GM18505 (cell line): Measurements from ENCODE around the gene DEK.
"Not testable (repeated sequence)": the region's sequence is repeated elsewhere in the genome, so short reads cannot be mapped to it uniquely, and the experiment has no call there.

Experiments
- ATAC-seq: cut with Tn5 transposase; IDR thresholded peaks from one replicate; pipeline ENCODE4 v1.9.1; 2021; ENCODE audit not compliant: unreplicated experiment
- POLR2A ChIP-seq: IDR thresholded peaks from 4 replicates; pipeline ENCODE4 v1.6.1; 2011; ENCODE audit warnings: borderline replicate concordance; ENCODE audit not compliant: insufficient read depth, insufficient read length; ENCODE audit errors: extremely low read depth

DEK gene

DNA sequence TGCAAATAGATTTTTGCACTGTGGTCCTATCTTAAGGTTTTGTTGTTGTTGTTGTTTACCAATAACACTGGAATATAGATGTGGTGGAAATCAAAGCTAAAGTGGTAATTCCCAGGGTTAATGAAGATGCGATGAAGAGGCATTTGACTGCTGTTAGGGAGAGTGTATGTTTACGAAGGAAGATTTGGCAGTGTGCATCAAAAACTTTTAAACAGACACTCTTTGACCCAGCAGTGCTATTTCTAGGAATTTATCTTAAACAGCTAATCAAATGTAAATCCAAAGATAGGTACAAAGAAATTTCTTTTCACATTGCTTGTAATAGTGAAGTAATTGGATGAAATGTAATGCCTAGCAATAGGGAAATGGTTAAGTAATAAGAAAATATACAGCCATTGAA, 75.1 kb downstream of the DEK start:
- TF ChIP-seq POLR2A, result no peak
- no peak for ATAC-seq

DNA sequence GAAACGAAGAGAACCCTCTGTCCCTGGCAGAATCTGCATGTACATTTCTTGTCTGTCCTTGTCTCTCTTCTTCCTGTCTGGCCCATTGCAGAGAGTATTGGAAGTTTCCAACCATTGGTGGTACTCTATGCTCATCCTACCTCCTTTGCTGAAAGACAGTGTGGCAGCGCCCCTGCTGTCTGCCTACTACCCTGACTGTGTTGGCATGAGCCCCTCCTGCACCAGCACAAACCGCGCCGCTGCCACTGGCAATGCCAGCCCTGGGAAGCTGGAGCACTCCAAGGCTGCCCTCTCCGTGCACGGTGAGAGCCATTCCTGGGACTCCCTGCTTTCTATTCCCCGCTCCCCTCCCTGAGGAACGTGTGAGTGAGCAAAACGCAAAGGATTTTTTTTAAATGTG, 76.6 kb downstream of the DEK start:
- no peak for ATAC-seq
- no peak for TF ChIP-seq POLR2A

DNA sequence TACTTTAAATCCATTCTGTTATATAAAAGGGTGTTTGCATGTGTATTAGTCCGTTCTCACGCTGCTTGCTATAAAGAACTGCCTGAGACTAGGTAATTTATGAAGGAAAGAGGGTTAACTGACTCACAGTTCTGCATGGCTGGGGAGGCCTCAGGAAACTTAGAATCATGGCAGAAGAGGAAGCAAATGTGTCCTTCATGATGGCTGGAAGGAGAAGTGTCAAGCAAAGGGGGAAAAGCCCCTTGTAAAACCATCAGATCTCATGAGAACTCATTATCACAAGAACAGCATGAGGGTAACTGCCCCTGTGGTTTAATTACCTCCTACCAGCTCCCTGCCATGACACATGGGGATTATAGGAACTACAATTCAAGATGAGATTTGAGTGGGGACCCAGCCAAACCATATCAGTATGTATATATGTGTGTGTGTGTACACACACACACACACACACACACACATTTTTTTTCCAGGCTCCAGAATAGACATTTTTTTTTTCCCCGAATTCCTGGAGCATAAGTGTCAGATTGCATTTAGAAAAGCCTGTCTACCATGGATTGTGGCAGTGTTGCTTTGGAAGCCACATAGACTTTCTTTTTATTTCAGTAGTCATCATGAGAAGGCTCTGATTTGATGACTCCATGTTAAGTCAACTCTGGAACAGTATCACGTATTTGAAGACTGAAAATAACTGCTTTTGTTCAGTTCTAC, 77.6 kb downstream of the DEK start:
- ATAC-seq, result no peak
- no peak for TF ChIP-seq POLR2A

DNA sequence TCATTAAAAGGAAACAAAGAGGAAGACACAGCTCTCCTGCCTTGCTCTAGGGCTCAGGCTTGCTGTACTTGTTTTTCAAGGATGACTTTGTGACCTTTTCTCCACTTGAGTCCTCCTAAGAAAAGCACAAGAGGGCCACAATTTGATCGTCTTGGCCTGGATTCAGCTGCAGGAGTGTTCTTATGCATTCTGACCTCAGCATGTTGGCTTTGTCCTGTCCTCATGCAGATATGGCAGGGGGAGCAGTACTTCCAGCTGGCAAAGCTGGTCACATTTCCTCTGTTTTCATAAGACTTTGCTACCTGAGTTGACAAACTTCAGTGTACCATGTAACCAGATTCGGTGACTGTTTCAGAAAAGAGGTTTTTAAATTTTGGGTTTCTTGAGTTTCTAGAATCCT, 78.3 kb downstream of the DEK start:
- ATAC-seq, result no peak
- TF ChIP-seq POLR2A, result no peak

DNA sequence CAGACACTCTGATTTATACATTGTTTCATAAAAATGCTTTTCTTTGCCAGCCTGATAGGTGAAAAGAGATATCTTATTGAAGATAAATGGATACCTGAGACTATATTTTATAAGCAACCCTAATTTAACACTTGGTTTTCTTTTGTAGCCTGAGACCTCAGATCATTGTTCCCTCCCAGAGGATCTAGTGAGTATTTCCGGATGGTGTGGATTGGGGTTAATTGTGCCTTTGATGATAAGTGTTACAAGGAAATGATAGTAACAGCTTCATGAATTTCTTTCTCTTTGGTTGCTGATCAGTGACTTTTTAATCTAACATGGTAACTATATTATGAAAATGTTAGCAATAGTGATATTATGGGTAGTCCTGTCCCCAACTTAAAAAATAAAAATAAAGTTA, 78.7 kb downstream of the DEK start:
- no peak for ATAC-seq

DNA sequence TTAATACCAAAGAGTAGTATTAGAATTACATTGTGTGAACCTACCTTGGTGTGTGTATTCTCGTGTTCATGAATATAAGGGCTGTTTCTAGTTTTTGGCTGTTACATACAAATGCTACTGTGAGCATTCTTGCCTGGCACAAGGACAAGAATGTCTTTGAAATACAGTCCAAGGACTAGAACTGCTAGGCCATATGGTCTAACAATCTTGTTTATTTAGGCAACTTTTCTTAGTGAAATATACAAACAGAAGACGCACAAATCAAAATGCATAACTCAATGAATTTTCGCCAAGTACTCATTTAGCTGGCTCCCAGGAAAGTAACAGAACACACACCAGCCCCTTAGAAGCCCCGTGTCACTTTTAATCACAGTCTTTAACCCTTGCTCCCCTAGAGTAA, 80.6 kb downstream of the DEK start:
- no peak for TF ChIP-seq POLR2A
- ATAC-seq, result no peak

More for the DNA sequence above, 78.7 kb downstream of the DEK start:
- TF ChIP-seq POLR2A, result no peak

DNA sequence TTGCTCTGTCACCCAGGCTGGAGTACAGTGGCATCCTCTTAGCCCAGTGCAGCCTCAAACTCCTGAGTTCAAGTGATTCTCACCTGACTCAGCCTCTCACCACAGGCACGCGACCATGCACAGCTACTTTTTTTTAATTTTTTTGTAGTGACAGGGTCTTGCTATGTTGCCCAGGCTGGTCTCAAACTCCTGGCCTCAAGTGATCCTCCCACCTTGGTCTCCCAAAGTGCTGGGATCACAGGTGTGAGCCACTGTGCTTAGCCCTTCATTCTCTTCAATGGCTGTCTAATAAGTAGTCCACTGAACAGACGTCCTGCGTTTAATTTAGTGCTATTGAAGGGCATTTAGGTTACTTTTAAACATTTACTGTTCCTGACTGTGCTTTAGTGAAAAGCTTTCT, 81.8 kb downstream of the DEK start:
- TF ChIP-seq POLR2A, result no peak
- no peak for ATAC-seq

DNA sequence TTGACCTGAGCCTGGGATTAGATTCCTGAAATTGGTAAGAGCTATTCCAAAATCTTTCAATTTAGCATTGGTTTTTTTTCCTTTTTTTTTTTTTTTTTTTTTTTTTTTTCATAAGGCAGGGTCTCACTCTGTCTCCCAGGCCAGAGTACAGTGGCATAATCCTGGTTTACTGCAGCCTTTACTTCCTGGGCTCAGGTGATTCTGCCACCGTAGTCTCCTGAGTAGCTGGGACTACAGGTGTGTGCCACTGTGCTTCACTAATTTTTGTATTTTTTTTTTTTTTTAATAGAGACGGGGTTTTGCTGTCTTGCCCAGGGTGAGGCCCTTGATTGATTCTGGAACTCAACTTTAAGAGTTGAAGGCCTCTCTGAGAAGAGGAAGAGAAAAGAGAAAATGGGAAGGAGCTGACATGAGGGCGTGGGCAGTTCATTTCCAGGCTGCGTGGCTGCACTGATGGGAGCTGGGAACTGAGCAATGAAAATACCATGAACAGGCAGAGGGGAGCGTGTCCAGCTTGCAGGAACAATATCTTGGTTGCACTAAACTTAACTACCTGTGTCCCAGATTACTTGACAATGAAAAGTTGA, 84.5 kb downstream of the DEK start:
- no peak for TF ChIP-seq POLR2A
- no peak for ATAC-seq

DNA sequence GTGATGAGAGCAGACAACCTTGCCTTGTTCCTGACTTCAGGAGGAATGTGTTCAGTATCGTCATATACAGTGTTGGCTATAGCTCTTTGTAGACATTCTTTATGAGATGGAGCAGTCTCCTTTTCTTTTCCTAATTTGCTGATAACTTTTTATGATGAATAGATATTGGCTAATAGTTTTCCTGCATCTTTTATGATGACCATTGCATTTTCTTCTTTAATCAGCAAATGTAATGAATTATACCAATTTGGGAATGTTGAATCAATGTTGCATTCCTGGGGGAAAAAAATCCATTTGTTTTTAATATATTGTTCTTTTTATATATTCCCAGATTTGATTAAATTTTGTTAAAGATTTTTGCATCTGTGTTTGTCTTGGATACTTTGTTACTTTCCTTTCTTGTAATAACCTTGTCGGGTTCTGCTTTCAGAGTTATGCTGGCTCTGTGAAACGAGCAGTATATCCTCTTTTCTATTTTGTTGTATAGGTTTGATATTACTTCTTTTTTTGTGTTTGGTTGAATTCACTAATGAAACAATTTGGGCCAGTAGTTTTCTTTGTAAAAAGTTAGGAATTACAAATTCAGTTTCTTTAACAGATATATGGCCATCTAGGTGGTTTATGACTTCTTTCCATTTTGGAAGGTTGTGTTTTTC, 85.2 kb downstream of the DEK start:
- no peak for TF ChIP-seq POLR2A
- no peak for ATAC-seq

DNA sequence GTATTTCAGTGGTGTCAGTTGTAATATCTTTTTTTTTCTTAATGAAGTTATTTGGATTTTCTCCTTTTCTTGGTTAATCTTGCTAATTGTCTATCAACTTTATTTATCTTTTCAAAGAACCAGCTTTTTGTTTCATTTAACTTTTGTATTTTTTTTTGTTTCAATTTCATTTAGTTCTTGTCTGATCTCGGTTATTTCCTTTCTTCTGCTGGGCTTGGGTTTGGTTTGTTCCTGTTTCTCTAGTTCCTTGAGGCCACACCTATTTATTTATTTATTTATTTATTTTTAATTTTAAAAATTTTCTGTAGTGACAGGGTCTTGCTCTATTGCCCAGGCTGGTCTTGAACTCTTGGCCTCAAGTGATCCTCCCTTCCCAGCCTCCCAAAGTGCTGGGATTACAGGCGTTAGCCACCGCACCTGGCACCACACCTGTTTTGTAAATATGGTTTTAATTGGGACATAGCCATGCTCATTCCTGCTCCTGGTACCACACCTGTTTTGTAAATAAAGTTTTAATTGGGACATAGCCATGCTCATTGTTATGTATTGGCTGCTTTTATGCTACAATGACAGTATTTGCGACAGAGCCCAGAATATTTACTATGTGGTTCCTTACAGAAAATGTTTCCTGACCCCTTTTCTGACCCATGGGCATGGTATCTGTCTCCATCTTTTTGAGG, 86.9 kb downstream of the DEK start:
- no peak for TF ChIP-seq POLR2A
- ATAC-seq, result no peak

DNA sequence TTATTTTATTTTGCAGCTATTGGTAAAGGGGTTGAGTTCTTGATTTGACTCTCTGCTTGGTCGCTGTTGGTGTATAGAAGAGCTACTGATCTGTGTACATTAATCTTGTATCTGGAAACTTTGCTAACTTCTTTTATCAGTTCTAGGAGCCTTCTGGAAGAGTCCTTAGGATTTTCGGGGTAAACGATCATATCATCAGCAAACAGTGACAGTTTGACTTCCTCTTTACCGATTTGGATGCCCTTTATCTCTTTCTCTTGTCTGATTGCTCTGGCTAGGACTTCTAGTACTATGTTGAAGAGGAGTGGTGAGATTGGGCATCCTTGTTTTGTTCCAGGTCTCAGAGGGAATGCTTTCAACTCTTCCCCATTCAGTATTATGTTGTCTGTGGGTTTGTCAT, 88.1 kb downstream of the DEK start:
- not testable (repeated sequence) for ATAC-seq
